Left renal pelvis (tissue), 4 donors: ENCODE data around the gene GBP4. TPM values are rescaled to one million over a fixed set of nuclear protein-coding genes. Genes with fewer than 3 reads are reported as not detected.

Source experiments
- DNase-seq, 4 donors: peaks; one replicate each; pipeline ENCODE4 v3.0.0-alpha.2; 2013; ENCODE audit warnings: low read depth in 4 of 4, low spot score in 3 of 4
- polyA plus RNA-seq, 4 donors: library from polyadenylated mRNA; unstranded; fragments of 120-200 nt; gene quantifications; one replicate each; pipeline ENCODE4 v1.2.1, GENCODE V29; 2013; ENCODE audit not compliant: insufficient read length in 4 of 4

The GBP4 gene
- polyA plus RNA-seq, 4 donors, result 4.2 to 13.5 (median 7.7) TPM

- no peak for DNase-seq
Observed at GRCh38 chr1:89171067-89171438, 27.7 kb downstream of the GBP4 start.

GRCh38 chr1:89170170-89171066 is 28.3 kb downstream of the GBP4 start:
- no peak for DNase-seq

DNA sequence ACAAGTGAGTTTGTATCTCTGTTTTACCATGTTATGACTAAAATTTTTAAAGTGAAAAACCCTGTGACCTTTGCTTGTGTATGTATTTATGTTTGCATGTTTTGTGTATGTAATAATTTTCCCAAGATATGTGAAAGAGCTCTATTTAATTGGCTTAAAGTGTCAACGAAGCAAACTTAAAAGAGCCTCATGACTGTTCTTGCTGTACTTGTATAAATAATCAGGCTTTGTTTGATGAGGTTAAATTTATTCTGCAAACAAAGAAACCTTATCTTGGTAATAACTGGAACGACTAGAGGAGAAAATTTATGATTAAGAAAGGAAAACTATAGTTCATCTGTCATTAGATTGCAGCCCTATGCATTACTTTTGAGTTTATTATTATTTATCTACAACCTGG is 29.6 kb downstream of the GBP4 start:
- no peak for DNase-seq

DNA sequence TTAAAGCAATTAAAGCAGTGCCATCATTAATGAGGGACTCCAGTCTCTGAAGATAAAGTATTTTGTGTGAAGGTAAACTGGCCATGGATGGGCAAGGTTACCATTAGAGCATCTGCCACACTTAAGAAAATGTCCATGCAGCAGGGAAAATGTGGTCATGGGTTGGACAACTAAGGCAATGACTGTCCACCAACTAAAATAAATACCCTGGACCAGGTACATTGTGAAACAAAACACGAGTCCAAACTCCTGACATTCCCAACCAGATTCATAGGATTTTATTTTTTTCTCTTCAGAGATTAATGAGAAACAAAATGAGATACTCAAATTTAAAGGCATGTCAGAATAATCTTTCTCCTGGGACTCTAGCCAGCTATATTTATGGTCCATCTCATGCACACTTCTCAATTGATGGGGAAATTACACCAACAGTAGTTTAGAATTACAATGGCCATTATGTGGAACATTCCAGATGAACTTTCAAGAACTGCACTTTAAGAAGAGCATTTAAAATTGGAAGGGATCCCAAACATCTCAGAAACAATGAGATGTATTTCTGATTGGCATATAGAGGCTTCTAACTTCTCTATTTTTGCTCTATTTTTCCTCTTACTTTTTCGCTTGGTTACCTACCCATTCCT is 31.0 kb downstream of the GBP4 start:
- DNase-seq, result no peak

GRCh38 chr1:89166705-89167104 is 32.0 kb downstream of the GBP4 start:
- no peak for DNase-seq

DNA sequence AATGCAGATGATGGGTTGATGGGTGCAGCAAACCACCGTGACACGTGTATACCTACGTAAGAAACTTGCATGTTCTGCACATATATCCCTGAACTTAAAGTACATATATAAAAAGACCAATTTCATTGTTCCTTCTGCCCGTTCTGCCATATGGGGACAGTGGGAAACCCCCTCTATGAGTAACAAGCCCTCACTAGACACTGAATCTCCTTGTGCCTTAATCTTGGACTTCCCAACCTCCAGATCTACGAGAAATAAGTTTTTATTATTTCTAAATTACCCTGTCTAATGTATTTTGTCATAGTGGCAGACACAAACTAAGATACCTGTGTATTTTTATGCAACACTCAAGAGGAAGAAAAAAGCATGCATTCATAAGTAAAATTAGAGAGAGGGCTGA is 32.9 kb downstream of the GBP4 start:
- DNase-seq, result no peak

DNA sequence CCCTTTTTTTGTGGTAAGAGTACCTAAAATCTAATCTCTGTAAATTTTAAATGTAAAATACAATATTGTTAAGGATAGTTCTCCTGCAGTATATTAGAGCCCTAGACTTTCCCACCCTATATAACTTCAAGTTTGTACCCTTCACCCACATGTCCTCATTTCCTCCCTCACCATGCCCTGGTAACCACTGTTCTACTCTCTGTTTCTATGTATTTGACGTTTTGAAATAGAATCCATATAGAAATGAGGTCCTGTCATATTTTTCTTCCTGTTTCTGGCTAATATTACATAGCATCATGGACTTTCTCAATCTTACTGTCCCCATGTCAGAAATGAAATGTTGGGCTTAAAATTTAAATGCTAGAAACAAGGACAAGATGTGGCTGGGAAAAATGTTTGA is 47.7 kb downstream of the GBP4 start:
- no peak for DNase-seq

DNA sequence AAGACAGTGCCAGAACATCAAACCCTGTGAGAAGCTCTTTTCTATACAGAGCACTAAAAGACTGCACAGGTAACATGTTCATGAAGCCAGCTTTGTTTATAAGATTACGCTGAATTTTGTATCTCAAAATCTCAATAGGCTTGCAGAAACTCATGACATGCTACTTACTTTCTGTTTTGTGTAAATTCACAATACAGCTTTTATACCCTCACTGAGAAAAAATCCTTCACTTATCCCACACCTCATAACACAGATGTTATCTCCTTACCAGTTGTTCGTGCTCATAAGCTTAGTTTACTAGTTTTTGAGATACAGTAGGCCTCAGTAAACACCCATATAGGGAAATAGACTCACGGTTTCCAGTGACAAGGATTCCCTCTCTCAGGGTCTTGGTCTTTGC is 48.8 kb downstream of the GBP4 start:
- no peak for DNase-seq

- no peak for DNase-seq
Observed at GRCh38 chr1:89149229-89149628, 49.5 kb downstream of the GBP4 start.

DNA sequence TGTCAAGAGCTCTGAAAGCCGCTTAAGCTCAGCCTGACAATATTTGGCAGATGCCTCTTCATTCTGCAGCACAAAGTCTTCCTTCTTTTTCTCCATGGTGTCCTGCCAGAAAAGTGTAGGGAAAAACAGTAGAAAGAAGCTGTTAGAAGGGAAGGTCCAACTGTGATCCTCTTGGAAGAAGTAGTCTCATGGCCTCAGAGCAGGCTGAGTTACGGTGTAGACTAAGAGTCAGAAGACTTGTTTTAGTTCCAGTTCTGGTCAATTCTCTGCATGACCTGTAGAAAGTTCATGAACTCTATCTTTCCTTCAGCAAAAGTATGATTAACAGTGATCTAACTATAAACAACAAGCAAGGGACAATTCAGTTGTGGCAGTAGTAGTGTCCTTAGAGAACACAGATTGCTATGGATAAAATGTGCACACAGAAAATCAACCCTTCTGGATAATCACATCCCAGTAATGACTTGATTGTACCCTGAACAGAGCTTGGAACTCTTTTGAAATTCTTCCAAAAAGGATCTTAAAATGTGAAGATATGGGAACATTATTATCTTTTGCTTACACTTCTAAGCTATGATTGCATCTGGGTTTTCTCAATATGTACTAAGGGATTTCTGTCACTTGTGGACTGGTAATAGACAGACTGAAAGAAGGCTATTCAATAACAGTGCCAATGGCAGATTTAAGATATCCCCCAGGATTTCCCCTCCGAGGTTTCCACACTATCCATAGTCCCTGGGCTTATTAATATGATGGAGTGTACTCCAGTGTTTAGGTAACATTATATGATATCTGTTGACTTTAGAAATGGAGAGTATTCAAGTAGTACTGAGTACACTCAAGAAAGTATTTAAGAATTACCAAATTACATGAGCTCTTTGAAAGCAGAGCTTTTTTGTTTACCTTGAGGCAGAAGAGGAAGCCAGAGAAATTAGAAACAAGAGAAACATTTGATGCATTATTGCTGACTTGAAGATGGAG is 50.8 kb downstream of the GBP4 start:
- DNase-seq, result no peak

DNA sequence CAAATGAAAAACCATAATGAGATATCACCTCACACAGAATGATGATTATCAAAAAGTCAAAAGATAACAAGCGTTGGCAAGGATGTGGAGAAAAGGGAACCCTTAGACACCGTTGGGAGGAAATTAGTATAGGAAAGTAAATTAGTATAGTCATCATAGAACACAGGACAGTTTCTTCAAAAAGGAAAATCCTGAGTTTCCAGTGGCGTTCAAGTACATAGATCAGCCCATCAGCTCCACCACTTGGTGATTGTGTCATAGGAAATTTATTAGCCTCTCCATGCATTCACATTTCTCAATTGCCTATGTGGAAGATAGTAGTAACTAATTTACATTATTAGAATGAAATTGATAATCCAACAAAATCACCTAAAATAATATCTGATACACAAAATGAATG is 52.0 kb downstream of the GBP4 start:
- DNase-seq, result no peak

DNA sequence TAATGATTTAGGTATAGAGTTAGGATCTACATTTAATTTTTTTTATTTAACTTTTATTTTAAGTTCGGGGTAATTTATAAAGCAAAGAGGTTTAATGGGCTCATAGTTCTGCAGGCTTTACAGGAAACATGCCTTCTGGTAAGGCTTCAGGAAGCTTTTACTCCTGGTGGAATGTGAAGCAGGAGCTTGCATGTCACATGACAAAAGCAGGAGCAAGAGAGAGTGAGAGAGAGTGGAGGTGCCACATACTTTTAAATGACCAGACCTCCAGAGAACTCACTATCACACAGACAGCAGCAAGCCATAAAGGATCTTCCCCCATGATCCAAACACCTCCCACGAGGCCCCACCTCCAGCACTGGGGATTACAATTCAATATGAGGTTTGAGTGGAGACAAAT is 55.3 kb downstream of the GBP4 start:
- no peak for DNase-seq

GRCh38 chr1:89142160-89142559 is 56.6 kb downstream of the GBP4 start:
- no peak for DNase-seq

DNA sequence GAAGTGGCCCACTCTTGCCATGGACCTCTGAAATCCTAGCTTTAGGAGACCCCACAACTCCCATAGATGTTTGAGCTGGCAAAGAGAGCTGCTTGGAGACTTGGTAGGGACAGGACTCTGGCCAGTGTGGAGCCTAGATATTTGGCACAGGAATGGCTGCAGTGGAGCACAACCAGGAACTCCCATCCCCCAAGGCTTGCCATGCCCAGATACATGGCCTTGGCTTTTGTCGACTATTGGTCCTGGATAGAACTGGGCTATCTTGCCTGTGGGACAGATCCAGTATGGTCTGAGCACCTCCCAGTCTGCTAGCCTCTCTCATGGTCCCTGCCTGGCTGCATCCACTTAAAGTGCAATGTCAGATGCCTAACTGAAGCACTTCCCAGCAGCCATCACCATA is 65.0 kb downstream of the GBP4 start:
- no peak for DNase-seq

Other genes starting within 250 kb of the GBP4 start
- gene KYAT3, start 206.3 kb downstream of the GBP4 start, polyA plus RNA-seq, result 10 to 100 TPM; 34.2 to 64.8 (median 59.3) TPM
- 10 to 100 TPM; 14.6 to 24.0 (median 17.6) TPM for gene RBMXL1, start 206.3 kb downstream of the GBP4 start, polyA plus RNA-seq
- 10 to 100 TPM; 14.6 to 25.9 (median 20.5) TPM for gene GBP3, start 176.1 kb downstream of the GBP4 start, polyA plus RNA-seq
- gene GBP1, start 133.7 kb downstream of the GBP4 start, polyA plus RNA-seq, result 10 to 100 TPM; 13.3 to 36.1 (median 16.5) TPM
- gene GBP2, start 72.8 kb downstream of the GBP4 start, polyA plus RNA-seq, result 1 to 10 TPM; 1.5 to 4.3 (median 3.0) TPM
- gene GBP7, start 22.9 kb downstream of the GBP4 start, polyA plus RNA-seq, result under 1 TPM in 2 of 4 donors, not detected in 2; 0.11 to 0.46 TPM
- under 1 TPM; 0.20 to 0.71 (median 0.35) TPM for gene GBP5, start 73.9 kb upstream of the GBP4 start, polyA plus RNA-seq
- gene GBP6, start 165.1 kb upstream of the GBP4 start, polyA plus RNA-seq, result under 1 TPM in 1 of 4 donors, not detected in 3; 0.05 TPM